Gastroesophageal sphincter (tissue), 3 donors: ENCODE data around the gene RHBDD3.

Experiments
- EP300 ChIP-seq: sonication (generic); formaldehyde crosslinking; IDR thresholded peaks from one replicate; pipeline ENCODE4 v1.6.1; 2017; ENCODE audit warnings: antibody characterized with exemption, mild to moderate bottlenecking
- POLR2A ChIP-seq, 2 donors: fragments of 450-650 bp; IDR thresholded peaks; one replicate each; pipeline ENCODE4 v1.6.1; 2017; ENCODE audit warnings: antibody characterized with exemption in 2 of 2, mild to moderate bottlenecking in 2 of 2, moderate library complexity in 1 of 2
- POLR2AphosphoS5 ChIP-seq: sonication (generic); formaldehyde crosslinking; IDR thresholded peaks from one replicate; pipeline ENCODE4 v1.6.1; 2017; ENCODE audit warnings: antibody characterized with exemption
- TF ChIP-seq, protein P1 (sequence below), 4 experiments: fragments of 200-600 bp in 2 of 4; fragments of 450-650 bp in 2 of 4; sonication (generic) in 1 of 4; IDR thresholded peaks; one replicate each; pipeline ENCODE4 v1.5.1; 2017 to 2019; ENCODE audit warnings: antibody characterized with exemption in 4 of 4, mild to moderate bottlenecking in 2 of 4, moderate library complexity in 2 of 4

DNA sequence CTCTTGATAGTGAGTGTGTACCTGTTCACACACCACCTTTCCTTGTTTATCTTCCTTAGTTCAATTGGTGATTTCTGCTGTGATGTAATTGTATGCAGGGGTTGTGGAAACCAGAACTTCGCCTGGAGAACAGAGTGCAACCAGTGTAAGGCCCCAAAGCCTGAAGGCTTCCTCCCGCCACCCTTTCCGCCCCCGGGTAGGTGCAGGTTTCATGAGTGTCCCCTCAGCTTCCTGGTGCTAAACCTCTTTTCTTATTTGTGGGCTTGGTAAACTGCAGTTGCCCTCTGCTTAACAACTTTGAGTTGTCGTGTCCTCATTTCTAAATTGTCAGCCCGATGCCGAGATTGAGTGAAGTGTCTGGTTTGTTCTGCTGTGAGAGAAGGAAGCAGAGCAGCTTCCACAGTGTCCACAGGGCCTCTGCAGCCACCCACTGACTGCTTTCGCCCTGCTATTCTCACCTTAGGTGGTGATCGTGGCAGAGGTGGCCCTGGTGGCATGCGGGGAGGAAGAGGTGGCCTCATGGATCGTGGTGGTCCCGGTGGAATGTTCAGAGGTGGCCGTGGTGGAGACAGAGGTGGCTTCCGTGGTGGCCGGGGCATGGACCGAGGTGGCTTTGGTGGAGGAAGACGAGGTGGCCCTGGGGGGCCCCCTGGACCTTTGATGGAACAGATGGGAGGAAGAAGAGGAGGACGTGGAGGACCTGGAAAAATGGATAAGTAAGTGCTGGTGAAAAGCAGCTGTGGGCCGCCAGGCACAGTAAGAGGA, 31.5 kb upstream of the RHBDD3 start:
- no peak for TF ChIP-seq POLR2A (IDR thresholded peaks at IDR 0.05)
- TF ChIP-seq, protein P1, sequence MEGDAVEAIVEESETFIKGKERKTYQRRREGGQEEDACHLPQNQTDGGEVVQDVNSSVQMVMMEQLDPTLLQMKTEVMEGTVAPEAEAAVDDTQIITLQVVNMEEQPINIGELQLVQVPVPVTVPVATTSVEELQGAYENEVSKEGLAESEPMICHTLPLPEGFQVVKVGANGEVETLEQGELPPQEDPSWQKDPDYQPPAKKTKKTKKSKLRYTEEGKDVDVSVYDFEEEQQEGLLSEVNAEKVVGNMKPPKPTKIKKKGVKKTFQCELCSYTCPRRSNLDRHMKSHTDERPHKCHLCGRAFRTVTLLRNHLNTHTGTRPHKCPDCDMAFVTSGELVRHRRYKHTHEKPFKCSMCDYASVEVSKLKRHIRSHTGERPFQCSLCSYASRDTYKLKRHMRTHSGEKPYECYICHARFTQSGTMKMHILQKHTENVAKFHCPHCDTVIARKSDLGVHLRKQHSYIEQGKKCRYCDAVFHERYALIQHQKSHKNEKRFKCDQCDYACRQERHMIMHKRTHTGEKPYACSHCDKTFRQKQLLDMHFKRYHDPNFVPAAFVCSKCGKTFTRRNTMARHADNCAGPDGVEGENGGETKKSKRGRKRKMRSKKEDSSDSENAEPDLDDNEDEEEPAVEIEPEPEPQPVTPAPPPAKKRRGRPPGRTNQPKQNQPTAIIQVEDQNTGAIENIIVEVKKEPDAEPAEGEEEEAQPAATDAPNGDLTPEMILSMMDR (IDR thresholded peaks at IDR 0.05), result no peak
- TF ChIP-seq POLR2AphosphoS5, result no peak
- TF ChIP-seq EP300, result no peak
